HG03469 (cell line): ENCODE results near the gene RAB7A.
"Not testable (repeated sequence)": the region's sequence is repeated elsewhere in the genome, so short reads cannot be mapped to it uniquely, and the experiment has no call there.

ENCODE experiments used
- ATAC-seq: cut with Tn5 transposase; IDR thresholded peaks from one replicate; pipeline ENCODE4 v1.9.1; 2021; ENCODE audit warnings: mild to moderate bottlenecking, moderate library complexity, moderate number of reproducible peaks; ENCODE audit not compliant: unreplicated experiment

RAB7A gene

GRCh38 chr3:128749561-128749960 is 23.6 kb downstream of the RAB7A start:
- ATAC-seq, result not testable (repeated sequence)

- no peak for ATAC-seq
Measured at GRCh38 chr3:128753715-128754114, 27.7 kb downstream of the RAB7A start.

DNA sequence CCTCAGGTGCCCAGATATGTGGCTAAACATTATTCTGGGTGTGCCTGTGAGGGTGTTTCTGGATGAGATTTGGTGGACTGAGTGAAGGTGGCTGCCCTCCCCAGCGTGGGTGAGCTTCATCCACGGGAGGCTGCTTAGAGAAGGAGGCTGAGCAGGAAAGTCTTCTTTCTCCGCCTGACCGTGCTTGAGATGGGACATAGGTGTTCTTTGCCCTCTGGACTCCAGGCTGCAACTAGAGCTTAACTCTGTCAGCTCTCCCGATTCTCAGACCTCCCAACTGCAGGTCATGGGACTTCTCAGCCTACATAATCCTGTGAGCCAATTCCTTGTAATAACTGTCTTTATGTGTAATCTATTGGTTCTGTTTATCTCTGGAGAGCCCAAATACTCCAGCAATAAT is 34.1 kb downstream of the RAB7A start:
- ATAC-seq, result no peak

GRCh38 chr3:128760881-128761280 is 34.9 kb downstream of the RAB7A start:
- no peak for ATAC-seq

DNA sequence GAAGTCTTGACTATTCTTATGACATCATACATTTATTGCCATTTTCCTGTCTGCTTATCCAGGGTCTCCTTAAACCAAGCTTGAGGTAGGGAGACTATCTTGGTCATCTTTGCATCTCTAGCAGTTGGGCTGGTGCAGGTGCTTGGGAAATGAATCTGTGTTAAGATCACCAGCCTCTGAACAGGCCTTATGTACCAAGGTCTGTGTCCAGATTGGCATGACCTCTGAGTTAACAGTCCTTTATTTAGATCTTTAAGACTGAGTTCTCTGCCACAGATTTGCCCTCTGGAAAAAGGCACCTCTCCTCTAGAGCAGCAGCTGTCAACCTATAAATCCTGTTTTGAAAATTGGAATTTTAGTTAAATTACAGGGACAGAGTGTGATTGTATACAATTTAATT is 35.4 kb downstream of the RAB7A start:
- no peak for ATAC-seq

GRCh38 chr3:128763967-128764366 is 38.0 kb downstream of the RAB7A start:
- ATAC-seq, result no peak

DNA sequence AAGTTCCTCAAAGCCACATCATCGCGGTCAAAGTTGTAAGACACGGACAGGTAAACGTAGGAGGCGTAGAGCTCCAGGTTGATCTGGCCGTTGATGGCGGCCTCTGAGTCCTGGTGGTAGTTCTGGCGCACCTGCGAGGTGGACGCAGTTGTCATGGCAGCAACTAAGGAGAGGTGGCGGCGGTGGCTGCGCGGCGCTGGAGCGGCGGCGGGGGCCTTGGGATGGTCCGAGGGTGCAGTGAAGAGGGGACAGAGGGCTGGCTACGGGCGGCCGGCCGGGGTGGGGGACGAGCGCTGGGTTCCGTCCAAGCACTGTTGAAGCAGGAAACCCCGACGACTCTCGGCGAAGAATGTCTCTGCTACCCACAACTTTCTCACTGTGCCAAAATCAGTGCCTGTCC is 38.9 kb downstream of the RAB7A start:
- ATAC-seq, result no peak

- no peak for ATAC-seq
Measured at GRCh38 chr3:128767094-128767750, 41.2 kb downstream of the RAB7A start.

- no peak for ATAC-seq
Measured at GRCh38 chr3:128768471-128768870, 42.5 kb downstream of the RAB7A start.

GRCh38 chr3:128770387-128770786 is 44.4 kb downstream of the RAB7A start:
- no peak for ATAC-seq

- ATAC-seq, result not testable (repeated sequence)
Measured at GRCh38 chr3:128773189-128773588, 47.2 kb downstream of the RAB7A start.

- not testable (repeated sequence) for ATAC-seq
Measured at GRCh38 chr3:128773592-128773991, 47.6 kb downstream of the RAB7A start.

DNA sequence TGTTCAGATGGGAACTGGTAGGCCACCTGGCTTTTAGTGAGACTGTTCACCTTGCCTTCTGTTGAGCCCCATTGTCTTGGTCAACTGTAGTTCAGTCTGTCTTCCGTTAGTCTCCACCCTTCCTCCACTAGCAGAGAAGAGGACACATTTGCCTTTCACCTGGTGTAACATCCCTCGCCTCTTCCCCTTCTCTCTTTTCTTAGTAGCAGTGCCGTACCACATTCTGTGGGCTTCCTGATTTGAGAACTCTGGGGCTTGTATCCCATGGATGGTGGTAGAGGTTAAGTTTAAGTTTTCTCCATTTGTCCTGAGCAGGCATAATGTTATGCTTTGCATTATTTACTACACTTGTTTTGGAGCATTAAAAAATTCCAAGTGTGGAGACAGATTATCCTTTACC is 49.3 kb downstream of the RAB7A start:
- ATAC-seq, result no peak

- no peak for ATAC-seq
Measured at GRCh38 chr3:128775906-128776542, 50.0 kb downstream of the RAB7A start.

GRCh38 chr3:128780101-128780837 is 54.3 kb downstream of the RAB7A start:
- no peak for ATAC-seq

GRCh38 chr3:128781164-128781563 is 55.2 kb downstream of the RAB7A start:
- no peak for ATAC-seq

DNA sequence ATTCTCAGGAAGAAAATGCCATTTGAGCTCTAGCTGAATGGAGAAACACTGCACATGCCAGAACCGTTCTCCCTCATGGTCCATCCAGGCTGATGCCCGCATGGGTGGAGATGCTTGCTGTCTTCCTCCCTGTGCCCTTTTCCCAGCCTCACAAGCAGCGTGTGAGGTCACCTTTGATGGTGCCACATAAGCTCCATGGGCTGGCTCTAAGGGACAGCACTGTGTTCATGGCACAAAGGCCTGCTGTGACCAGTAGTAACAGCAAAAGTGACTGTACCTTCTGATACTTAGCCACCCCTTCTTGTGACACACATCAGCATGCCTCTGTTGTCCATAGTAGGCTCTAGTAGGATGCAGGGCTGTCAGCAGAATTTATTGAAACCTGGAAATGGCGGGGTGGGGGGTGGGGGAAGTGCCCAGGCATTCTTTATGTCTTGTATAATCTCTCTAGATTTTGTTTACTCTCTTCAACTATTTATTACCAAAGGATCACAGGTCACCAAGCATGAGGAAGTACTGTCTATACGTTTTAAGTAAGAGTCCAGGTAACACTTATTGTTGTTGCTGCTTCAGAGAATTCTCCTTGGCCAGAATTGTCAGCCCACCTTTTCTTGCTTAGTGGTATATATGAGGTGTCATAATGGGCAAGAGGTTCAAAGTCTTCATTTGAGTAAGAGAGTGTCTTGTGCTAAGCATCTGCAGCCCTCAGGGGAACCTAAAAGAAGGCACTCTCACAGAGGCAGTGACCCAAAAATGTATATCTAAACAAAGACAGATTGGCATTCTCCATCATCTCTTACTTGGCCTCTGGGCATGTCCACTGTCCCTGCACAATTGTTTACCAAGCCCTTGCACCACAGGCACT is 56.5 kb downstream of the RAB7A start:
- ATAC-seq, result no peak

GRCh38 chr3:128783774-128784173 is 57.8 kb downstream of the RAB7A start:
- ATAC-seq, result no peak

- ATAC-seq, result no peak
Measured at GRCh38 chr3:128784232-128784631, 58.2 kb downstream of the RAB7A start.

- ATAC-seq, result no peak
Measured at GRCh38 chr3:128784843-128785242, 58.9 kb downstream of the RAB7A start.

DNA sequence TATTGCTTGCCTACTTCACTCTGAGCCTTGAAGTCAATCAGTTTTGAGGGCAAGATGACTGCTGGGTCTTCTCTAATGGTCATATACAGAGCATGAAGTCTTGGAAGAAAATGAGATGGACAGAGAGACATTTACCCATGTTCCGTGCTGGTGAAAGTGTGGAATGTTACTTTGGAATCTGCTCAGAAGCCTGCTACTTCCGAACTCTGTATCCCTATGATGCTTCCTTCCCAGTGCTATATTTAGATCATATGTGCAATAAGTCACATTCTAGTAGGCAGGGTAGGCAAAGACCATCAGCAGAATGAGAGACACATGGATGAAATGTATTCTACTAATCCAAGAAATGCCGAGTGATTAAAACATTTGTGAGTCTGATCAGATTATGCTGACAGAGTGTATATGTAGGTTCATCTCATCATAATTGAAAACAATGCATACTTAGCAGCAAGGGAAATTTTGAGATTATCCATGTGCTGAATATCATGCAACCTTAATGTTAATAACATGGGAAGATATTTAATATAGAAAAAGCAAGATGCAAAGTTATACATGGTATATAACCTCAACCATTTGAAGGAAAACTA is 60.5 kb downstream of the RAB7A start:
- no peak for ATAC-seq
